GM20000 (cell line): ENCODE data around the gene MCEMP1.

Source experiments
- DNase-seq: peaks from one replicate; pipeline ENCODE4 v3.0.0; 2012; ENCODE audit warnings: low spot score
- TF ChIP-seq, protein P1 (sequence below): IDR thresholded peaks from 2 replicates; pipeline ENCODE4 v1.5.1; 2012; ENCODE audit warnings: mild to moderate bottlenecking, control low read depth; ENCODE audit errors: extremely low read depth, missing control alignments

The MCEMP1 gene

GRCh38 chr19:7685546-7686445 lies 8.9 kb downstream of the MCEMP1 start:
- DNase-seq = no peak
- TF ChIP-seq, protein P1, sequence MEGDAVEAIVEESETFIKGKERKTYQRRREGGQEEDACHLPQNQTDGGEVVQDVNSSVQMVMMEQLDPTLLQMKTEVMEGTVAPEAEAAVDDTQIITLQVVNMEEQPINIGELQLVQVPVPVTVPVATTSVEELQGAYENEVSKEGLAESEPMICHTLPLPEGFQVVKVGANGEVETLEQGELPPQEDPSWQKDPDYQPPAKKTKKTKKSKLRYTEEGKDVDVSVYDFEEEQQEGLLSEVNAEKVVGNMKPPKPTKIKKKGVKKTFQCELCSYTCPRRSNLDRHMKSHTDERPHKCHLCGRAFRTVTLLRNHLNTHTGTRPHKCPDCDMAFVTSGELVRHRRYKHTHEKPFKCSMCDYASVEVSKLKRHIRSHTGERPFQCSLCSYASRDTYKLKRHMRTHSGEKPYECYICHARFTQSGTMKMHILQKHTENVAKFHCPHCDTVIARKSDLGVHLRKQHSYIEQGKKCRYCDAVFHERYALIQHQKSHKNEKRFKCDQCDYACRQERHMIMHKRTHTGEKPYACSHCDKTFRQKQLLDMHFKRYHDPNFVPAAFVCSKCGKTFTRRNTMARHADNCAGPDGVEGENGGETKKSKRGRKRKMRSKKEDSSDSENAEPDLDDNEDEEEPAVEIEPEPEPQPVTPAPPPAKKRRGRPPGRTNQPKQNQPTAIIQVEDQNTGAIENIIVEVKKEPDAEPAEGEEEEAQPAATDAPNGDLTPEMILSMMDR = no peak

GRCh38 chr19:7687177-7687576 lies 10.3 kb downstream of the MCEMP1 start:
- TF ChIP-seq, protein P1 = no peak
- DNase-seq = no peak

DNA sequence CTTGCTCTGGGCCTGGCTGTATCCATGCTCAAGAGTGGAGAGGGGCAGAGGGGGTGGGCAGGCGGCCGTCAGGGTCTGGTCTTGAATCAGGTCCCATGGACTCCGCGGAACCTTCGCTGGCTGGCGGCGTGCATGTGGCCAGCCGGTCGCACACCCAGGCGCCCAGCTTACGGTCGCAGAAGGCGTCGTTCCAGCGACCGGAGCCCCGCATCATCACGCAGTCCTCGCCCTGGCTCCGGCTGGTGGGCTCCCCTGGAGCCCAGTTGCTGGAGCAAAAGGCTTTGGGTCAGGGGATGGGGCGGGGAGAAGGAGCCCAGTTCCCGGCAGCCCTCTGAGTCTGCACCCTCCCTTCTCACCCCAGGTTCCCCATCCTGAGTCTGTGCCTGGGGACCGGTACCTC lies 12.3 kb downstream of the MCEMP1 start:
- TF ChIP-seq, protein P1 = no peak
- no peak for DNase-seq

DNA sequence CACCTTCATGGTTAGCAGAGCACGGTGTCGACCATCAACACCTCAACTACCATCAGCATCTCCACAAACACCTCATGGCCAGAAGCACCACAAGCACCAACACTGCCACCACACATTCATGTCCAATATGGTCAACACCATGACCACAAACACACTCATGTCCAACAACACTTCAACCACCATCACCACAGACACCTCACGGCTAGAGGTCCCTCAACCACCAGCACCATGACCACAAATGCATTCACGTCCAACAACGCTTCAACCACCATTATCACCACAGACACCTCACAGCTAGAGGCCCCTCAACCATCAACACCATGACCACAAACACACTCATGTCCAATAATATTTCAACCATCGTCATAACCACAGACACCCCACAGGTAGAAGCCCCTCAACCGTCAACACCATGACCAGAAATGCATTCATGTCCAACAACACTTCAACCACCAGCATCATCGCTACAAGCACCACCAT lies 13.9 kb downstream of the MCEMP1 start:
- no peak for DNase-seq
- TF ChIP-seq, protein P1 = no peak

DNA sequence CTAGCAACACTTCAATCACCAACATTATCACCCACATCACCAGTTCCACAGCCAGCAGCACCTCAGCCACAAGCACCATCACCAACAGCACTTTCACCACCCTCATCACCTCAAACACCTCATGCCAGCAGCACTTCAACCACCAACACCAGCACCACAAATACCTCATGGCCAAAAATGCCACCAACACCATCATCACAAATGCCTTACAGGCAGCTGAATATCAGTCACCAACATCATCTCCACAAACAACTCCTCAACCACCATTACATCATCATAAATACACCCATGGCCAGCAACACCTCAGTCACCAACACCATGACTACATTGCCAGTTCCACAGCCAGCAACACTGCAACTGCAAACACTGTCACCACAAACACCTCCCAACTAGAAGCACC lies 14.6 kb downstream of the MCEMP1 start:
- DNase-seq = no peak
- TF ChIP-seq, protein P1 = no peak

- no peak for DNase-seq
- TF ChIP-seq, protein P1 = no peak
Measured at GRCh38 chr19:7692417-7693088, 15.7 kb downstream of the MCEMP1 start.

GRCh38 chr19:7694499-7694898 lies 17.6 kb downstream of the MCEMP1 start:
- no peak for DNase-seq
- TF ChIP-seq, protein P1 = no peak
